Panc1 (cell line): Measurements from ENCODE around the gene GALNT9.

Experiments used
- POLR2AphosphoS5 ChIP-seq: IDR thresholded peaks from 2 replicates; pipeline ENCODE4 v1.6.1; 2012; ENCODE audit warnings: mild to moderate bottlenecking, low read depth, low read length, moderate library complexity
- SIN3A ChIP-seq: IDR thresholded peaks from 2 replicates; pipeline ENCODE4 v1.6.1; 2012; ENCODE audit warnings: low read depth, mild to moderate bottlenecking, low read length, moderate library complexity, borderline replicate concordance; ENCODE audit not compliant: insufficient read depth
- TF ChIP-seq, protein P1 (sequence below): fragments of 450-650 bp; IDR thresholded peaks from 2 replicates; pipeline ENCODE4 v1.5.1; 2017; ENCODE audit warnings: mild to moderate bottlenecking

DNA sequence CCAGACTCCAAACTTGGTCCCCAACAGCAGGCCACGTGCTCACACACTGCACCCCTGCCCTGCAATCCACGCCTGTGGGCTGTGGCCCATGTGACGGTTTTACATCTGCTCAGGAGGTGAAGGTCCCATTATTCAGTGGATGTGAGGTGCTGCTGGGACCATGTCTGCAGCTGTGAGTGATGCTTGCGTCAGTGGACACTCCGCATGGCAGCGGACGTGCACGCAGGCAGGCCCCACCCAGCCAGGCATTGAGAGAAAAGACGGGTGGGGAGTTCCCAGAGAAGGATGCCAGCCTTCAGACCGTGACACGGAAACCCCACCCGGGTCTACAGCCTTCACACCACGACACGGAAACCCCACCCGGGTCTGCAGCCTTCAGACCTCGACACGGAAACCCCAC lies 117.6 kb downstream of the GALNT9 start:
- TF ChIP-seq, protein P1, sequence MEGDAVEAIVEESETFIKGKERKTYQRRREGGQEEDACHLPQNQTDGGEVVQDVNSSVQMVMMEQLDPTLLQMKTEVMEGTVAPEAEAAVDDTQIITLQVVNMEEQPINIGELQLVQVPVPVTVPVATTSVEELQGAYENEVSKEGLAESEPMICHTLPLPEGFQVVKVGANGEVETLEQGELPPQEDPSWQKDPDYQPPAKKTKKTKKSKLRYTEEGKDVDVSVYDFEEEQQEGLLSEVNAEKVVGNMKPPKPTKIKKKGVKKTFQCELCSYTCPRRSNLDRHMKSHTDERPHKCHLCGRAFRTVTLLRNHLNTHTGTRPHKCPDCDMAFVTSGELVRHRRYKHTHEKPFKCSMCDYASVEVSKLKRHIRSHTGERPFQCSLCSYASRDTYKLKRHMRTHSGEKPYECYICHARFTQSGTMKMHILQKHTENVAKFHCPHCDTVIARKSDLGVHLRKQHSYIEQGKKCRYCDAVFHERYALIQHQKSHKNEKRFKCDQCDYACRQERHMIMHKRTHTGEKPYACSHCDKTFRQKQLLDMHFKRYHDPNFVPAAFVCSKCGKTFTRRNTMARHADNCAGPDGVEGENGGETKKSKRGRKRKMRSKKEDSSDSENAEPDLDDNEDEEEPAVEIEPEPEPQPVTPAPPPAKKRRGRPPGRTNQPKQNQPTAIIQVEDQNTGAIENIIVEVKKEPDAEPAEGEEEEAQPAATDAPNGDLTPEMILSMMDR, result no peak
- TF ChIP-seq POLR2AphosphoS5, result no peak
- TF ChIP-seq SIN3A, result no peak
